ENCODE results near the gene ZBTB5.
"Not testable (repeated sequence)": the region's sequence is repeated elsewhere in the genome, so short reads cannot be mapped to it uniquely, and the experiment has no call there.

The ZBTB5 gene

DNA sequence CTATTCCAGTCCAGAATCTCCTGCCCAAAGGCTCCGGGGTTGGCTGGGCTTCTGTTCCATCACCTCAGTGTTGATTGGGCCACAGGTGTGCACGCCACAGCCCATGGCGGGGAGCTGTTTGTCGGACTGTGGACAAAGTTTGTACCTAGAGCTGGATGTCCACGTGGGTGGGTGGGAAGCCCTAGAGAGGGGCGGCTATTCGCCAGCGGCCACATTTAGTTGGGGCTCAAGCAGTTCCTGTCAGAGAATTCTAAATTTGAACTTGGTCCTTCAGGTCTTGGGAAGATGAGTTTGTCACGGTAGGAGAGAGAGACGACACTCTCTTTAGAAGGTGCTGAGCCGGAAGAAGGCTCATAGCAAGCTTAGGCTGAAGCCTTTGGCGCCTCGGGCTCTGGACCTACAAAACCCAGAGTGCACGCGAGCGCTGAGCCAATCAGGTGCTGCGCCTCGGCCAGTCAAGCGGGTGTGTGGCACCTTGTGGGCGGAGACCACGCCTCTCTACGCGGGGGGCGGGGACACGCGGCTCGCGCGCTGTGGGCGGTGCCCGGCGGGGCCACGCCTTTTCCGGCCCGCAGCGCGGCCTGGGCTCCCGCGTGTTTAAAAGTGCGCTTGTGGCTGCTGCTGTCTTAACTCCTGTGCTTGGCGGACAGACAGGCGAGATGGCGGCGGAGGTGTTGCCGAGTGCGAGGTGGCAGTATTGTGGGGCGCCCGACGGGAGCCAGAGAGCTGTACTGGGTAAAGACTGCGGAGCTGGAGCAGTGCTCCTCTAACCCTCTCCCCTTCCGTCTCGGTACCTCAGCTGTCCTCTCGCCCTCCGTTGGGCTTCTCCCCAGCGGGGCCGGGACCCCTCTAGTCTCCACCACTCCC, 20.4 kb upstream of the ZBTB5 start, which contains the start of gene POLR1E:
Gene POLR1E, plus strand, starts transcription at position 560 of the 867 bp plus-strand sequence. Its CDS starts 100 bp downstream, at position 660.
- DNase-seq, result peak; percentile 96

DNA sequence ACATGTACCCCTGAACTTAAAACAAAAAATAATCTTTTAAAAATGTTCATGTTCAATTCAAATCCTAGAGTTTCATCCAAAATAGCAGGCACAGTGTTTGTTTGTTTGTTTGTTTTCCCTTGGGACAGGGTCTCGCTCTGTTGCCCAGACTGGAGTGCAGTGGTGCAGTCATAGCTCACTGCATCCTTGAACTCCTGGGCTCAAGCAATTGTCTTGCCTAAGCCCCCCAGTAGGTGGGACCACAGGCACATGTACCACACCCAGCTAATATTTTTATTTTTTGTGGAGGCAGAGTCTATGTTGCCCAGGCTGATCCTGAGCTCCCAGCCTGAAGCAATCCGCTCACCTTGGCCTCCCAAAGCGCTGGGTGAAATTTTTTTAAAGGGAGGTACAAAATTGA, 15.5 kb upstream of the ZBTB5 start:
- DNase-seq, result no peak

DNA sequence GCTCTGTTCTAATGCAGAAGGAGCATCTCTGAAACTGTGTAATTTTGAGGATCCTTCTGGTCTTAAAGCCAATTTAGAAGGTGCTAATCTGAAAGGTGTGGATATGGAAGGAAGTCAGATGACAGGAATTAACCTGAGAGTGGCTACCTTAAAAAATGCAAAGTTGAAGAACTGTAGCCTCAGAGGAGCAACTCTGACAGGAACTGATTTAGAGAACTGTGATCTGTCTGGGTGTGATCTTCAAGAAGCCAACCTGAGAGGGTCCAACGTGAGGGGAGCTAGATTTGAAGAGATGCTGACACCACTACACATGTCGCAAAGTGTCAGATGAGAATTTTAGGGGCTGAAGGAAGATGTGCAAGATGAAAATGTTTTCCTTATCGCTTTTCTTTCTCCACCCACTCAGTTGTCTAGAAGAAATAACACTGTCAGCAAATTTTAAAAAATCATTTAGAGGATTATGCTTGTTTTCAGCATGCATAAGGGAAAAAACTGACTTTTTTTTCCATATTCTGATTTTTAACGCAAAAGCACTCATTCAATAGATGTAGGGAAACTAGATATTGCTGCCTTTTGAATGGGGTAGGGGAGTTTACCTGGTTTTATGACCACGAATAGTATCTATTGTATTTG, 12.9 kb upstream of the ZBTB5 start:
- DNase-seq, result not testable (repeated sequence)

DNA sequence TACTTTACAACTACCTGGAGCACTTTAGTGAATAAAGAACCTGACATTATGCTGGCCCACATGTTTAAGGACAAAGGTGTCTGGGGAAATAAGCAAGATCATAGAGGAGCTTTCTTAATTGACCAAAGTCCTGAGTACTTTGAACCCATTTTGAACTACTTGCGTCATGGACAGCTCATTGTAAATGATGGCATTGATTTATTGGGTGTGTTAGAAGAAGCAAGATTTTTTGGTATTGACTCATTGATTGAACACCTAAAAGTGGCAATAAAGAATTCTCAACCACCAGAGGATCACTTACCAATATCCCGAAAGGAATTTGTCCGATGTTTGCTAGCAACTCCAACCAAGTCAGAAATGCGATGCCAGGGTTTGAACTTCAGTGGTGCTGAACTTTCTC, 12.2 kb upstream of the ZBTB5 start:
- not testable (repeated sequence) for DNase-seq

DNA sequence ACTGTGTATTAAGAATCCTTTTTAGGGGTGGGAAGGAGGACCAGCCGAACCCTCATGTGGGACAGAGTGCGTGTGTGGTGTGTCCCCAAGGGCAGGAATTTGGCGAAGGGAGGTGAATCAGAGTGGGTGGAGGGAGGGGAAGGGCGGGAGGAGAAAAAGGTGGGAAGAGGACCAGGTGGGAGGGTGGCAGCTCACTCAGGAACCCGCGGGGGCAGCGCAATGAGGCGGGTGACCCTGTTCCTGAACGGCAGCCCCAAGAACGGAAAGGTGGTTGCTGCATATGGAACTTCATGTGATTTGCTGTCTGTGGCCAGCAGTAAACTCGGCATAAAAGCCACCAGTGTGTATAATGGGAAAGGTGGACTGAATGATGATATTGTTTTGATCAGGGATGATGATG, 11.7 kb upstream of the ZBTB5 start:
- DNase-seq, result no peak

DNA sequence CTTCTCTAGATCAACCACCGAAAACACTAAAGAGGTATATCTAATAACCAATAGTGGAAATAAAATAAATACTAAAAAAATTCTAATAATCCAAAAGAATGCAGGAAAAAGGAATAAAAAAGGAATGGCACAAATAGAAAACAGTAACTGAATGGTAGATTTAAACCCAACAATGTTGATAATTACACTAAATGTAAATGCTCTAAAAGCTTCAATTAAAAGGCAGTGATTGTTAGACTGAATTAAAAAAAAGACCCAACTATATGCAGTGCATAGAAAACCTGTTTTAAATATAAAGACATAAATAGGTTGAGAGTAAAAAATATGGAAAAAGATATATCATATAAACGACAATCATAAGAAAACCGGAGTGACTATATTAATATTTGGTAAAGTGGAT, 9.2 kb upstream of the ZBTB5 start:
- DNase-seq, result no peak

DNA sequence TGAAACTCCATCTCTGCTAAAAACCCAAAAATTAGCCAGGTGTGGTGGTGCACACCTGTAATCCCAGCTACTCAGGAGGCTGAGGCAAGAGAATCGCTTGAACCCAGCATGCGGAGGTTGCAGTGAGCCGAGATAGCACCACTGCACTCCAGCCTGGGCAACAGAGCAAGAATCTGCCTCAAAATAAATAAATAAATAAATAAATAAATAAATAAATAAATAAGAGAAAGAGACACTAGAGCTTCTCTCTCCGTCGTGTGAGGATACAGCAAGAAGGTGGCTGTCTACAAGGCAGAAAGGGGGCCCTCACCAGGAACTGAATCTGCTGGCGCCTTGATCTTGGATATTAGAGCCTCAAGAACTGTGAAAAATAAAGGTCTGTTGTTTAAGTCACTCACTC, 8.7 kb upstream of the ZBTB5 start:
- not testable (repeated sequence) for DNase-seq

DNA sequence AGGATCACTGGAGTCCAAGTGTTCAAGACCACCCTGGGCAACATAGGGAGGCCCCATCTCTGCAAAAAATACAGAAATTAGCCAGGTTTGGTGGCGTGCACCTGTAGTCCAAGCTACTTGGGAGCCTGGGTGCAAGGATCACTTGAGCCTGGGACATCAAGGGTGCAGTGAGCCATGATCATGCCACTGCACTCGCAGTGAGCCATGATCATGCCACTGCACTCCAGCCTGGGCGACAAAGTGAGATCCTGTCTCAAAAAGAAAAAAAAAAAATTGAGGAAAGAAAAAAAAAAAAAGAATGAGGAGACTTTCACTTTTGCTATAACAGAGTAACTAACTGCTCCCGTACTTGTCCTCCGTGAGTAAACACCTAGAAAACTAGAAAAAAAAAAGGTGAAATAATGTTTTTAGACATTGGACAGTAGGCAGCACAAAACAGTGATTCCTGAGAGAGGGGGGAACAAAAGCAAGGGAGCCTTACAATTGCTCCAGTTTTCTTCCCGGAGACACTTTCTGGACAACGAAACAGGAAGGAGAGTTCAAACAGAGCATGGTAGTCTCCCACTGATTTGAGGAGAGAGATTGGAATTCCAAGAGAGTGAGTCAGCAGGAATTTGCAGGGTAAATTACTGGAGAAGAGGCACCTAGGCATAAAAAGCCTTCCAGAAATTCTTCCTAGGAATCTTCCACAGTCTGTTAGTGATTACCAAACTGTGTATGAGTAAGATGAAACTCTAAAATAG, 6.9 kb upstream of the ZBTB5 start:
- DNase-seq, result no peak

DNA sequence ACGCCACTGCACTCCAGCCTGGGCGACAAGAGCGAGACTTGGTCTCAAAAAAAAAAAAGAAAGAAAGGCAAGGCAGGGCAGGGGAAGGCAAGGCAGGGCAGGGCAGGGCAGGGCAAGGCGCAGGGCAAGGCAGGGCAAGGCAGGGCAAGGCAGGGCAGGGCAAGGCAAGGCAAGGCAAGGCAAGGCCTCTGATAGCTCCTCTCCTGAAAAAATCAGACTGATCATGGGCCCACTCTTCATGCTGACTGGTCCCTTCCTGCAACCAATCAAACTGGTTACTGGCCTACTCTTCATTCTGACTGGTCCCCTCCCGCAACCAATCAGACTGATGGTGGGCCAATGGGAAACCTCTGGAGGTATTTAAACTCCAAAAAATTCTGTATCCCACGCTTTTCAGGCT, 3.4 kb upstream of the ZBTB5 start:
- no peak for DNase-seq

DNA sequence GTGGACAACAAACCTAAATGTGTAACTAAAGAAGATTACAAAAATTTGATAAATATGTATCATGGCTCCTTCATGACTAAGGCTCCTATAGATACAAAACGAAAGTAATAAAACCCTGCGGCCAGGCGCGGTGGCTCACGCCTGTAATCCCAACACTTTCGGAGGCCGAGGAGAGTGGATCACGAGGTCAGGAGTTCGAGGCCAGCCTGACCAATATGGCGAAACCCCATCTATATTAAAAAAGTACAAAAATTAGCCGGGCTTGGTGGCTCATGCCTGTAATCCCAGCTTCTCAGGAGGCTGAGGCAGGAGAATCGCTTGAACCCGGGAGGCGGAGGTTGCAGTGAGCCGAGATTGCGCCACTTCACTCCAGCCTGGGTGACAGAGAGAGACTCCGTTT, 2.3 kb upstream of the ZBTB5 start:
- DNase-seq, result not testable (repeated sequence)

DNA sequence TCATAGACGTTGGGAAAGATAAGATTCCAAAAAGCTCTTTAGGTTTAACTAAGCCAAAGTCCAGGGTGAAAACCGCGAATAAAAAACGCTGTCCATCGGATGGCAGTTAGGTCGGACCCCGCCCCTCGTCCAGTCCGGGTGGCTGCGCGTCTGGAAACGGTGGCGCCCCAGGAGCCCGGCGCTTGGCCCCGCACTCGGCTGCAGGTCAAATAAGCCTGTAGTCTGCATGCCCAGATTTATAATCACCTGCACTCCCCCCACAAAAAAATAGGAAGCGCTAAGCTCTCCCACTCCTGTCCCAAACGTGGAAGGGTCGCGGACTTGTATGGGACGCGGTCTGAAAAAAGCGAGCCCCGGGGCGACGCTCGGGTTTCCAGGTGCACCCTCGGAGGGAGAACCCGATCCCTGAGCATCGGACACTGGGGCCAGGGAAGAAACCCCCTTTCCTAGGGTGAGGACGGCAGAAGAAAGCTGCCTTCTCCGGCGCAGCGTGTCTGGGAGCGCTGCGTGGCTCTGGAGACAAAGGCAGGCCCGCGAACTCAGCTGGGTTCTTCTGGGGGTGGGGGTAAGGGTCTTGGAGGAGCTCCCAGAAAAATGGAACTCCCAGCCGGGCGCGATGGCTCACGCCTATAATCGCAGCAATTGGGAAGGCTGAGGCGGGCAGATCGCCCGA, 923 bp upstream of the ZBTB5 start:
- no peak for DNase-seq

DNA sequence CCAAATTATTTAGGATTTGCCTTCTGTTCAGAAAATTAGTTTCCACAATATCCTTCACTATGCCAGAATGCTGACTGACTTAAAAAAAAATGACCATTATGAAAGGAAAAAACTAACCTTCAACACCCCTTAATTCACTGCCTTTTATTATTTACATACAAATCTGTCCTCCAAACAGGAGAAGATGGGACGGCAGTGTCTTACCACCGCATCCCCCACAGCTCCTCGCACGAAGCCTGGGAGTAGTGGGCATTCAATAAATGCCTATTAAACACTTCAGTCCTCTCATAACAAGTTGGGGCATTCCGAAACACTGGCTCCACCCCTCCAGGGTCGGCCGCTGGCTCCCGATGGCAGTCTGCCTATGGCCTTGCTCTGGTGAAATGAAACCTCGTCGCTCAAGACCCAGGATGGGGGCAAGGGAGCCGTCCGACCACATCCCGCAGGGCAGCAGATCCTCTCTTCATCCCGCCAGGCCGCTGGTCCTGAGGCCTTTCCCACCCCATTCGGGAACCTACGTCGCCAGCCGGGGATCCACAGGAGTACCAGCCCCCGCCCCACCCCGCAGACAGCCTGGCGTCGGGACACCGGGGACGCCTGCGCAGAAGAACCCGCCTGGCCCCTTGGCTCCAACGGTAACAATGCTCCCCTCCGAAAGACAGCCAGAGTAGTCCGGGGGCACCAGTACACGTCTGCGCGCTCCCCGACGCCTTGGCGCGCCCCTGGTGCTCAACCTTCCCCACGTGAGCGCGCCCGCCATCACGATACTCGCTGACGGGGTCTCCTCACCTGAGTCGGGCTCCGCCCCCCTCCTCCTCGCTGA, 613 bp downstream of the ZBTB5 start:
- DNase-seq, result peak; percentile 54

DNA sequence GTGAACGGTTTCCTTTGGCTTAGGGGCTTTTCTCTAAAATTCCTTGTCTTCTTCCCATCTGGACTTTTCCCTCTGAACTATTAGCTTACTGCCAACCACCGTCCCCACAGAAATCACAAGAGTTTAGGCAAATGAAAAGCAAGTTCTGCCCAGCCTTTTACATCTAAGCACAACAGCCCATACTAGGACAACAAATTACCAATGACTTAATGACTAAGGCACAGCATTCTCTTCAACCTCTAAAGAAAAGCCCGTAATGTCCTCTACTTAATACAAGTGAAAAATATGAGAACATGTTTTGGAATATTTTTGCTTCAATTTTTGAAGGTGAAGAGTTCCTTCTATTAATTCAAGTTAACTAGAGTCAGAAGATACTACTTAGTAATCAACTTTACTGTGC, 1.2 kb downstream of the ZBTB5 start:
- no peak for DNase-seq

DNA sequence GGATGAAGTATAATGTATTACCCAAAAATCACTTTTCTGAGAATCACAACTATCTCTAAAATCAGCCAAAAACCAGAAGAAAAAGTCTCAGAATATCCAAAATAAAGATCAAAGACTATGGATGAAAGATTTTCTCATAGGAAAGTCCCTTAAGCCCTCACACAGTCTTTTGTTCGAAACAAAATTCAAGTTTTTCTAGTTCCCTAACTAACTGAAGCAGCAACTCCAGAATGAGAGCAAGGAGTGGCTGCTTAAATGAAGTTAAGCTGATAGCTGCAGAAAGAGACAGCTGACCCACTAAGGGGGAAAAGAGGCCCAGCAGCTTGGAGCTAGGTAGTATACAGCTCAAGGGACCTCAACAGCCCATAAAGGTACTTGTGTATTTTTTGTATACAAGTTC, 8.4 kb downstream of the ZBTB5 start:
- no peak for DNase-seq

DNA sequence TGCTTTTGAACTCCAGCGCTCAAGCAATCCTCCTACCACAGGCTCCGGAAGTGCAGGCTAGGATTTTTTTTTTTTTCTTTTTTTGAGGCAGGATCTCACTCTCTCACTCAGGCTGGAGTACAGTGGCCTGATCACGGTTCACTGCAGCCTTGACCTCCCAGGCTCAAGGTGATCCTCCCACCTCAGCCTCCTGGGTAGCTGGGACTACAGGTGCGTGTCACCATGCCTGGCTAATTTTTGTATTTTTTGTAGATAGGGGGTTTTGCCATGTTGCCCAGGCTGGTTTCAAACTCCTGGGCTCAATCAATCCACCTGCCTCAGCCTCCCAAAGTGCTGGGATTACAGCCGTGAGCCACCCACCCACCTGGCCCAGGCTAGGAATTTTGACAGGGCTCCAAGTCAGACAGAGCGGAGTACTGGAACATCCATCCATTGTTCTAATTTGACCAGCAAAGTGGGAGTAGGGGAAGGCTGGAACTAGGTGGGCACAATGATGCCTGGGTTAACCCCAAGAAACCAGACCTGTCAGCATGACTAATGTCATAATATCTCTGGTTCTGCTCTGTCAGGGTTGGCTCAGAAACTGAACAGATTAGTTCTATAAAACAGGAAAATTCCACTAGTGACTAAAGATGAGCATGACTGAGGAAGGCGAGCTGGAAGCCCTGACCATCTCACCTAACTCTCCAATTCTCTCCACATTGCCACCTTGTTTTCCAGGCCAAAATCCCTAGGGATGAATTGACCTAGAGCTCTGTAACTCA, 9.2 kb downstream of the ZBTB5 start:
- no peak for DNase-seq

DNA sequence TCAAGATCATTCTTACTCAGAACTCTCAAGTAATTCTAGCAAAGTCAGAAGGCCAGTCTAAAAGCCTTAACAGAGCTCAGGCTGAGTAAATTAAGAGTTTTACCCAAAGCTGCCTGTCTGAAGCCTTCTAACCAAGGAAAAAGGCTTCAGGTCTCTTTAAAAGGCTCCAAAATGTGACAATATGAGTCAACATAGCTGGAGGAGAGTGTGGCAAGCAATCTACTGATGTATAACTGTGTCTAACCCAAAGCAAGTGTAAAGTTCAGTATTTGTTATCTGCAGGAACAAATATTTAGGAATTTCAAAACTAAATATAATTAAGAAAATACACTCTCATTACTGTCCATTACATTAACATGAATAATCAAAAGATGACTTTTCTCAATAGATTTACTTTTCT, 11.0 kb downstream of the ZBTB5 start:
- DNase-seq, result no peak

DNA sequence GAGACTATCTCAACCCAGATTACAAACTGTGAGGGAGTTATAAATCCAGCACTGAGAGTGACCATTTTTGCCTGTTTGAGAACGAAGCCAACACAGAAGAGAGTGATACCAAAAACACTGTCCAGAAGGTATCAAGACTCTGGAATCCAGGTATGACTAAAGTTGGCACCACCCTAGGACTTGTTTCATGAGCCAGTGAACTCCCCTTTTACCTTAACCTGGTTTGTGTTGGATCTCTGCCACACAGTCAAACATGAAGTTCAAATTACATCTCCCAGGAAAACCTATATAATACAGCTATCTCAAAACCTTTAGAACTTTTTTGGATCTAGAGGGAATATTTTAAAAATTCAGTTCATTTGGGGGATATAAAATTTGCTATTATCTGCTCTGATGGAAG, 11.4 kb downstream of the ZBTB5 start:
- DNase-seq, result no peak

DNA sequence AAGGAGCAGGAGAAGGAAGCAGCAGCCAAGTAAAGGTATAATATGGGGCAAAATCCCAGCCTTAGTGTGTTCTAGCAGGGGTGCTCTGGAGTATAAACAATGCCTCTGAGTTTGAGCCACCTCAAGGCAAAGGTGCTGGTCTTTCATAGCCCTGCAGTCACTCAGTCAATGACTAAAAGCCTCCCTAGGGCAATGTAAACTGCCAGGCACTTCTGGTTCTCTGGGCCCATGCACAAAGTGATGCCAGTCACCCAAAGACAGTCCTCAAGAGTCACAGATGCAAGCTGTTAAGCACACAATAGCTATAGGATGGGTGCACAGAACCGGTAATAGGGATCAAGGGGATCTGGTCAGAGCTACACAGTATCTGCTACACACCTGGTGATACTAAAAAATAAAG, 12.6 kb downstream of the ZBTB5 start:
- no peak for DNase-seq

DNA sequence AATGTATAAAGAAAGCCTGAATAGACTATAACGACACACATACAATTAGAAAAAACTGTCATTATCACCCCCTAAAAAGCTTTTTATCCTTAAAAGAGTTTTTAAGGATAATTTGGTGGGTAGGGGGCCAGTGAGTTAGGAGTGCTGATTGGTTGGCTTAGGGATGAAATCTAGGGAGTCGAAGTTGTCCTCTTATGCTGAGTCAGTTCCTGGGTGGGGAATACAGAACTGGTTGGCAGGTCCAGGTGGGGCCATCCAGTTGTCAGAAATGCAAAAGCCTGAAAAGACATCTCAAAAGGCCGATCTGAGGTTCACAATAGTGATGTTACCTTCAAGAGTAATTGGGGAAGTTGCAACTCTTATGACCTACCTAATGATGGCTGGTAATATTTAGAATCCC, 13.6 kb downstream of the ZBTB5 start:
- no peak for DNase-seq

DNA sequence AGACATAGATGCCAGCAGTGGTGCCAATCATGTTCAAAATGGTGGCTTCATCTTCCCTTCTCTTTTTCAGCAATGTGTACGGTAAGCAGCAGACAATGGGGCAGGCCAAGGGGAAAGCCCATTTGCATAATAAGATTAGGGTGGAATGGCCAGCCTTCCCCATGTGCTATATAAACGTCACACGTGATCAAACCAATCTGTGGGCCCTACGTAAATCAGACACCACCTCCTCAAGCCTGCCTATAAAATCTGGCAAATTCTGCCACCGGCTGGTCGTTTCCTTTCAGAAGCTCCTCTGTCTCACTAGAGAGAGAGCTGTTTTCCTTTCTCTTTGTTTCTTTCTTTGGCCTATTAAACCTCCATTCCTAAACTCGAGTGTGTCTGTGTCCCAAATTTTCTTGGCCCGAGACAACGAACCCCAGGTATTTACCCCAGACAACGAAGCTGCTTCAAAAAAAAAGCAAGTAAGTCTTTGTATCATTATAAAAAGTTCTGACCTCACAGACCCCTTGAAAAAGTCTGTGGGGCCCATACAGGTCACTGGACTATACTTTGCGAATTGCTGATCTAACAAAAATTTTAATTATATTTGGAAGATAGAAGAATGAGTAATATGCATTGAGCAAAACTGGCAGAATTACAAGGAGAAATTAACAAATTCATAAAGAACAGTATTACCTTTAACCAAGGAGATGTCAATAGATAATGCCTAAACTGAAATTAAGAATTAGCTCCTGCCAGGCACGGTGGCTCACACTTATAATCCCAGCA, 15.2 kb downstream of the ZBTB5 start:
- no peak for DNase-seq

DNA sequence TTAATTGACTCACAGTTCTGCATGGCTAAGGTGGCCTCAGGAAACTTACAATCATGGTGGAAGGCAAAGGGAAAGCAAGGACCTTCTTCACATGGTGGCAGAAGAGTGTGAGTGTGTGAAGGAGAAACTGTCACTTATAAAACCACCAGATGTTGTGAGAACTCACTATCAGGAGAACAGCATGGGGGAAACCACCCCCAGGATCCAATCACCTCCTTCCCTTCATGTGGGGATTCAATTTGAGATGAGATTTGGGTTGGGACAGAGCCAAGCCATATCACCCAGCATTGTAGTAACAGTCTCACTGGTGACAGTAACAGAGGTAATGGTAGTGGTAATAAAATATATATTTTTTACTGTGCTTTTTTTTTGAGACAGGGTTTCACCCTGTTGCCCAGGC, 18.1 kb downstream of the ZBTB5 start:
- DNase-seq, result no peak
